ENCODE measurements around the gene SPATS2L.

The SPATS2L gene

GRCh38 chr2:200351815-200352214, 45.3 kb downstream of the SPATS2L start:
- no peak for DNase-seq (ENCODE audit: low read depth)

- no peak for DNase-seq (ENCODE audit: low read depth)
Observed at GRCh38 chr2:200352636-200353035, 46.1 kb downstream of the SPATS2L start.

DNA sequence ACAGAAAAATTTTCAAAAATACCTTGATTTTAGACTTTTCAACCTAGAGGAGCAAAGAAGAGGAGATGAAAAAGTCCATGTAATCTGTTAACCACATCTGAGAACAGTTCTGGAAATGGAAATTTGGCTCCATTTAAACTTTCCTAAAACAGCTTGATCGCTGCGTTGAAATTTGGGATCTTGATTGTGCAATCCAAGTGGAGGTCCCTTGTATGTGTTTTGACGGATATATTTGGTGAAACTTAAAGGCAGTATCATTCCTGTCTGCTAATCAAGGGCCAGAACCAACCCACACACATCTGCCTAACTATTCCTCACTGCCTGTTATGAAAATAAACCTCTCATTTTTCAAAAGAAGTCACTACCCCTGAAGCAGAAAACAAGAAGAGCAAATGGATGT, 46.6 kb downstream of the SPATS2L start:
- no peak for DNase-seq (ENCODE audit: low read depth)

- no peak for DNase-seq (ENCODE audit: low read depth)
Observed at GRCh38 chr2:200353874-200354273, 47.4 kb downstream of the SPATS2L start.

DNA sequence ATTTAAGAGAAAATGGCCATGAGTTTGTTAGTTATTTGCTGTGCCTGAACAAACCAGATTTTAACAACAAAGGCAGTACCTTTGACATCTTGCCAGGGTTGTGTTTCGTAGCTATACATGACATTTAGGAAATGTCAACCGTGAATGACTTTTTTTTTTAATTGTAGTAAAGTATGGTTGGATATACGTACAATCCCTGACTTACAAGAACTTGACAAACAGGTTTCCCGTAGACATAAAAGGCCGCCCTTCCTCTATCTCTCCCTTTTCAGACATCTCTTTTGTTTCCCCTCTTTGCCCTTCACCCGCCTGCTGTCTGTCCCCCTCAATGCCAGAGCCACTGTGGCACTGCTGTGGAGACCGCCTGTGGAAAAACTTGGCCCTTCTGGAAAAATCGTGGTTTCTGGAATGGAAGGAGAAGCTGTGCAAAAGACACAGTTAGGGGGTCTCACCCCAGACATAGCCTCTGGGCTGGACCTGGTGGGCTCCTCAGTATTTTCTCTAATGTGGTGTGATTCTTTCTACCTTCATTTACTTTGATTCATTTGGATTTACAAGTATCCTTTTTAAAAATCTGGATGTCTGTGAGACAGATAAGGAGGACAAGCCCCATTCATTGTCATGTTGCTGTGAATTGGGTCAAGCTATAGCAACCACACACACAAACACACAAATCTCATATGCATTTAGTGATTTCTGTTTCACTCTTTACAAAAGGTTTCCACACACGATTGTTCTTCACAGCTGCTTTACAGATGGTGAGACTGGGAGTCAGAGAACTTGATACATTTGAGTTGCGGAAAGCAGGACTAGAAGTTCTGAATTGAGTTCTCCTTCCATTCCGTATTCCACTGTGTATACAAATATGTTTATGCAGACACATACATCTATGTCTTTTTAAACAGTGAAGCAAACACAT, 48.6 kb downstream of the SPATS2L start:
- DNase-seq (ENCODE audit: low read depth): no peak

- DNase-seq (ENCODE audit: low read depth): no peak
Observed at GRCh38 chr2:200356321-200356720, 49.8 kb downstream of the SPATS2L start.

DNA sequence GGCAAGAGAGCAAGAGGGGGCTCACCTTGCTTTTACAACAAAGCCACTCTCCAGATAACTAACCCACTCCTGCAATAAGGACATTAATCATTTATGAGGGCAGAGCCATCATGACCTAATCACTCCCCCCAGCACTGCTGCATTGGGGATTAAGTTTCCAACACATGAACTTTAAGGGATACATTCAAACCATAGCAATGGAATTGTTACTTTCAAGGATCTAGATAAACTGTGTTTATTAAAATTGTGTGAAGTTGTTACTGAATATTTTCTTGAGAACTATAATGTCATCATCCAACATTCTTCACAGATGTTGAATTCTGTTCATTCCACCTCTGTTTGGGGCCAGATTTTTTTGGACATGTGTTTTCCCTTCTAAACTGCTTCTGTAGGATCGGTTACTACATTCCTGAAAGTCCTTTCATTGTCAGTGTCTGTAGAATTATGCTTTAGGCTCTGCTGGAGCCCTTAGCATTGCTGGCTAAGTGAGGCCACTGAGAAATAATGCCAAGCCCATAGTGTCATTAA, 50.4 kb downstream of the SPATS2L start:
- no peak for DNase-seq (ENCODE audit: low read depth)

GRCh38 chr2:200357845-200358244, 51.4 kb downstream of the SPATS2L start:
- no peak for DNase-seq (ENCODE audit: low read depth)

DNA sequence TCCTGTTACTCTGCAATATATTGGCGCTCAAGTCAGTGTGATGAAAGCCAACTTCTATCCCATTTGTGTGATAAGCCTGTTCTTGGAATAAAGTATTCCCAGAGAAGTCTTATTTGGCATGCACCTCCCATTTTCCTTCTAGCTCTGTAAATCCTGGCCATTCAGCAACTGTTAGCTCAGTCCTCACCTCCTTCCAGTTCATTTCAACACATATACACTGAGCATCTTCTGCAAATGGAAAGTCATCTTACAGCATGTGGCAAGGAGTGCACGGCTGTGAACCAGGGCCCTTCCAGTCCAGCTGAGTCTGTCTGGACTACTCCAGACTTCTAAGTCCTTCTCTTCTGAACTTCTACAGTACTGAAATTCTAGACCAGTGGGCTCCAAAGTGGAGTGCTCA, 53.1 kb downstream of the SPATS2L start:
- no peak for DNase-seq (ENCODE audit: low read depth)

- DNase-seq (ENCODE audit: low read depth): no peak
Observed at GRCh38 chr2:200360364-200360763, 53.9 kb downstream of the SPATS2L start.

DNA sequence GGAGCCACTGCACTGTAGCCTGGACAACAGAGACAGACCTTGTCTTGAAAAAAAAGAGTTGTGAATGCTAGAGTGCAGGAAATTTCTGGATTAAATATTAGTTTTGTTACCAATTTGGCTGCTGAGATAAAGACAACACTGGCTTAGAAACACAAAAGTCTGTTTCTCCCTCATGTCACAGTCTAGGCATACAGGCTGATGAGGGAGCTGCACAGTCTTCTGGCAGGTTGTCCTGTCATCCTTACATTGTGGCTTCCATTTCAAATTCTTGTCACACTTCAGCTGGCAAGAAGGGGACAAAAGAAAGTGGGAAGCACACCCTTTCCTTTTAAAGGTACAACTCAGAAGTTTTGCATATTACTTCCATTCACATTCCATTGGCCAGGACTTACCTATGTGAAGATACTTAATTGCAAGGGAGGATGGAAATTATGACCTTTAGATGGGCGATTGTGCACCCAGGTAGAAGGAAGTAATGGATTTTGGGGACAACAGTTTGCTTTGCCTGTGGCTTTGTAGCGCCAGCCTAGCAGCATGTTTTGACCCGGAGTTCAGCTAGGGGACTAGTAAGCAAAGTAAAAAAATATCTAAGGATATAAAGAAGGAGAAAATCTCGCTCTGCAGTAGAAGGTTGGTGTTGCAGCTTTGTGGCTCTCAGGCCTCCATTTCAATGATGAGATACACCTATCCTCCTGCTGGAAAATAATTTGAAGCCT, 55.9 kb downstream of the SPATS2L start:
- DNase-seq (ENCODE audit: low read depth): no peak

- no peak for DNase-seq (ENCODE audit: low read depth)
Observed at GRCh38 chr2:200363279-200363678, 56.8 kb downstream of the SPATS2L start.

DNA sequence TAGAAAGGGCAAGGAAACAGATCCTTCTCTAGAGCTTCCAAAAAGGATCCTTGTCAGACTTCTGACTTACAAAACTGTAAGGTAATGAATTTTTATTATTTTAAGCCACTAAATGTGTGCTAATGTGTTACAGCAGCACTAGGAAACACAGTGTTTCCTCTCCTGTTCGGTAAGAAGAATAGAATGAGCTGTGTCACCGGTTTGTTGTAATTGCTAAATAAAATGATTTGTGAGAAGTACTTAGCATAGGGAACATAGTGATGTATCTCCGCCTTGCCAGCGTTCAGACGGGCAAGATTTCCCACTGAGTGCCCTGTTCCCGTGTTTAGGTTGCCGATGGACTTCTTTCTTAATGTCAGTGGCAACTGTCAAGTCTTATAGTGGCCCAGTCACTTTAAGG, 57.6 kb downstream of the SPATS2L start:
- no peak for DNase-seq (ENCODE audit: low read depth)

DNA sequence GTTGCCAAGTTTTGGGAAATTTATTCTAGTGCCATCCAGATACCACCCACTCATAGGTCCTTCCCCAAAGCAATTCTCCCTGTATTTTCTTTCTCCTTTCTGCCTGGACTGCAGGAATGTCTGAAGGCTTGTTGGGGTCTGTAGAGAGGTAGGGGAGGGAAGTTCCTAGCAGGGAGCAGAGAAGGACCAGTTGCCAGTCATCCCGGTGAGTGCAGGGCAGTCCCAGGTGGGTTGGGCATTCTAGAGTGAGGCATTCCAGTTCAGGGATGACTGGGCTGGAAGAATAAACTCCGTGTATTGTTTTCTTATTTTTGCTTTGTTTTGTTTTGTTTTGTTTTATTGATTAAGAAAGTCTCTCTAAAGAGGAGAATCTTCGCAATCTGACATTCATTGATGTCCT, 58.1 kb downstream of the SPATS2L start:
- no peak for DNase-seq (ENCODE audit: low read depth)

- DNase-seq (ENCODE audit: low read depth): no peak
Observed at GRCh38 chr2:200365209-200365608, 58.7 kb downstream of the SPATS2L start.

GRCh38 chr2:200367155-200367554, 60.7 kb downstream of the SPATS2L start:
- DNase-seq (ENCODE audit: low read depth): no peak

DNA sequence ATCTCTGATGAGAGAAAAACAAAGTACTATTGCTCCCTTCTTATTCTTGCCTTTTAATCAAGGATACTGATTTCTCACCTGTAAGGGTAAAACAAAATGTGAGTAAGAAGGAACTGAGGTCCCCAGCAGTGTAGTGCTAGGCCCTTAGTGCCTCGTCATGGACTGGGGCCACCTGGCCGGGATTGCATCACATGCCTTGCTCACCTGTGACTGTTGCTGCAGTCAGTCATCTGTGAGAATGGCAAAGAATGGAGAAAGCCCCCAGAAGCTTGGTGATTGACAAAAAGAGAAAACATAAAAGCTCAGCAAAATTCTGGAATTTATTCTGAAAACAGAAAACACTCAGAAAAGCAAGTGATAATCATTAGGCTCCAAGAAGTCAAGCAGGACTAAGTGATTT, 63.4 kb downstream of the SPATS2L start:
- DNase-seq (ENCODE audit: low read depth): no peak

GRCh38 chr2:200373231-200373630, 66.7 kb downstream of the SPATS2L start:
- DNase-seq (ENCODE audit: low read depth): no peak

DNA sequence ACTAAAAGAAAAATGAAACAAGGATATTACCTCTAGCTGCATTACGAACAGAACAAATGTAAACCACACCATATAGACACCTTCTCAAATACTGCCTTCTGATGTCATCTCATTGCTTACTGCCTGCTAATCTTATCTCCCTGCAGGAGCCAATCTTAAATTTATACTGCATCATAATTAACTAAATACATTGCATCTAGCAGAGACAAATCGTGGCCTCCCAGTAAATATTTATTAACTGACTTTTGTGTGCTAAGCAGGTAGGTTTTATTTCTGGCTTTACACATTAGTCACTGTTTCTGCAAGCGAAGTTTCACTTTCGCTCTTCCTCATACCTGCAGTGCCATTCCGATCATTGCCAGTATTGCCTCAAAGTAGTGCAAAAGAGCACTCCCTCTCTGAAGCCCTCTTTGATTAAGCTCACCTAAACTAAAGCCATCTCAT, 67.5 kb downstream of the SPATS2L start:
- DNase-seq (ENCODE audit: low read depth): no peak

DNA sequence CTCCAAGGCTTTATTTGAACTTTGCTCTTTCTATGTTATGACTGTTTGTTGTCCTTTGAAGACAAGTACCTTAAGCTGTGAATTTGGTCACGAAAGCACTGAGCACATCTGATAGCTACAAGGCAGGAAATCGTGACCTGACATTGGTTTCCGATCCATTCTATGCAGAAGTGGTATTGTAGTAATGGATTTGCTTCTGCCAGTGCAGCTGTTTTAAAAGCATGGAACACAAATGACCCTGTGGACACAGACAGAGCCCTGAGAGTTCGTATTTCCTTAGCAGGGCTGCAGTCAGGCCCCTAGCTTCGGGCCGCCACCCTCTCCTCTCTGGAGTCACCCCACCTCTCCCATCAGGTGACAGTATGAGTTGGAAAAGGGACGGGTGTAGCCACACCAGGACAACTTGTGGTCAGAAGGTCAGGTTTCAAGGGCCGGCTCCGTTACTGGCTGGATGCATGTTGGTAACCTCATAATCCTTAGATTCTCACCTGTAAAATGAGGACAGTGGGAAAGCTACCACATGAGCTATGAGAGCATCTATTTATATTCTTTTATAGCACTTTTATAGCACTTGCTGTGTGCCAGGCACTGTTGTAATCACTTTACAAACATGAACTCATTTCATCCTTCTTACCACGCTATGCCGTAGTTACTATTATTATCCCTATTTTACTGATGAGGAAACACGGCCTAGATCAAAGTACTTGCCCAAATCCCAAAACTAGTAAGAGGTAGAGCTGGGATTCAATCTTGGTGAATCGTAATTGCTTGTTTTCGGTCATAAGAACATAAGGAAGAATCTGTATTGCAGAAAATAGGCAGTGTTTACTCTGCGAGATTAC, 70.2 kb downstream of the SPATS2L start:
- DNase-seq (ENCODE audit: low read depth): no peak

GRCh38 chr2:200377355-200378336, 71.2 kb downstream of the SPATS2L start:
- DNase-seq (ENCODE audit: low read depth): no peak
